HL-60 (cell line): ENCODE data around the gene BEND3.

Experiments
- GABPA ChIP-seq: IDR thresholded peaks from 2 replicates; pipeline ENCODE4 v1.6.1; 2012; ENCODE audit warnings: low read depth
- POLR2AphosphoS5 ChIP-seq: IDR thresholded peaks from 2 replicates; pipeline ENCODE4 v1.6.1; 2012; ENCODE audit warnings: low read depth
- REST ChIP-seq: IDR thresholded peaks from 2 replicates; pipeline ENCODE4 v1.6.1; 2012; ENCODE audit warnings: low read depth; ENCODE audit not compliant: insufficient replicate concordance
- SPI1 ChIP-seq: IDR thresholded peaks from 2 replicates; pipeline ENCODE4 v1.6.1; 2012; ENCODE audit warnings: low read depth, mild to moderate bottlenecking, borderline replicate concordance
- TF ChIP-seq, protein P1 (sequence below): IDR thresholded peaks from one replicate; pipeline ENCODE4 v1.5.1; 2011; ENCODE audit warnings: low read length, control low read depth, inconsistent platforms; ENCODE audit not compliant: insufficient read depth

DNA sequence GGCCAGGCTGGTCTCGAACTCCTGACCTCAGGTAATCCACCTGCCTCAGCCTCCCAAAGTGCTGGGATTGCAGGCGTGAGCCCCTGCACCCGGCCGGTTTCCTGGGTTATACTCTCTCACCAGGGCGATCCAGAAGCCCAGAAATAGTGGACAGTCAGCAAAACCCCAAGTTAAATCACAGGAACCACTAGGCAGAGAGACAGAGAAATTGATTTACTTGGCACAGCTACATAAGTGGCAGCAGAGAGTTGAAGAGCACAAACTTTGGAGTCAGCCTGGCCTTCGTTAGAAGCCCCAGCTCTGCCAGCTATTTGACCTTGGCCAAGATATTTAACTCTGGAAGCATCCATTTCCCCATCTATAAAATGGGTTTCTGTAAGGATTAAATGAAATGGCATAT lies 54.6 kb downstream of the BEND3 start:
- TF ChIP-seq, protein P1, sequence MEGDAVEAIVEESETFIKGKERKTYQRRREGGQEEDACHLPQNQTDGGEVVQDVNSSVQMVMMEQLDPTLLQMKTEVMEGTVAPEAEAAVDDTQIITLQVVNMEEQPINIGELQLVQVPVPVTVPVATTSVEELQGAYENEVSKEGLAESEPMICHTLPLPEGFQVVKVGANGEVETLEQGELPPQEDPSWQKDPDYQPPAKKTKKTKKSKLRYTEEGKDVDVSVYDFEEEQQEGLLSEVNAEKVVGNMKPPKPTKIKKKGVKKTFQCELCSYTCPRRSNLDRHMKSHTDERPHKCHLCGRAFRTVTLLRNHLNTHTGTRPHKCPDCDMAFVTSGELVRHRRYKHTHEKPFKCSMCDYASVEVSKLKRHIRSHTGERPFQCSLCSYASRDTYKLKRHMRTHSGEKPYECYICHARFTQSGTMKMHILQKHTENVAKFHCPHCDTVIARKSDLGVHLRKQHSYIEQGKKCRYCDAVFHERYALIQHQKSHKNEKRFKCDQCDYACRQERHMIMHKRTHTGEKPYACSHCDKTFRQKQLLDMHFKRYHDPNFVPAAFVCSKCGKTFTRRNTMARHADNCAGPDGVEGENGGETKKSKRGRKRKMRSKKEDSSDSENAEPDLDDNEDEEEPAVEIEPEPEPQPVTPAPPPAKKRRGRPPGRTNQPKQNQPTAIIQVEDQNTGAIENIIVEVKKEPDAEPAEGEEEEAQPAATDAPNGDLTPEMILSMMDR: no peak
- TF ChIP-seq POLR2AphosphoS5: no peak
- TF ChIP-seq REST: no peak
- no peak for TF ChIP-seq SPI1
- no peak for TF ChIP-seq GABPA
